G401.6 (cell line): ENCODE measurements around the gene DCDC2C.

Source experiments
- FAIRE-seq: peaks from 2 replicates; lab custom pipeline; 2012; peaks lifted over from hg19 to GRCh38; lab: Jason Lieb, UNC

The DCDC2C gene

GRCh38 chr2:3703236-3703756, at the start of gene DCDC2C:
DCDC2C (plus strand) TSS chr2:3703575; CDS start chr2:3703752, 177 bp downstream.
- no peak for FAIRE-seq

- FAIRE-seq = no peak
Measured at GRCh38 chr2:3654011-3654410, 49.4 kb upstream of the DCDC2C start.

- FAIRE-seq = no peak
Measured at GRCh38 chr2:3654531-3655225, 48.7 kb upstream of the DCDC2C start.

GRCh38 chr2:3655871-3656761, 47.3 kb upstream of the DCDC2C start:
- FAIRE-seq = no peak

- no peak for FAIRE-seq
Measured at GRCh38 chr2:3656762-3657721, 46.3 kb upstream of the DCDC2C start.

- FAIRE-seq = no peak
Measured at GRCh38 chr2:3657881-3658280, 45.5 kb upstream of the DCDC2C start, which contains the start of gene ALLC. ALLC (plus strand) TSS chr2:3658200; CDS start chr2:3671158, 12,958 bp downstream.

GRCh38 chr2:3659447-3660432, 43.6 kb upstream of the DCDC2C start:
- no peak for FAIRE-seq

- FAIRE-seq = peak; percentile 92
Measured at GRCh38 chr2:3660640-3661039, 42.7 kb upstream of the DCDC2C start.

- FAIRE-seq = no peak
Measured at GRCh38 chr2:3661149-3661660, 42.2 kb upstream of the DCDC2C start.

- peak; percentile 91 for FAIRE-seq
Measured at GRCh38 chr2:3662239-3662638, 41.1 kb upstream of the DCDC2C start.

- no peak for FAIRE-seq
Measured at GRCh38 chr2:3664118-3664517, 39.3 kb upstream of the DCDC2C start.

- FAIRE-seq = no peak
Measured at GRCh38 chr2:3664925-3665324, 38.5 kb upstream of the DCDC2C start.

- FAIRE-seq = no peak
Measured at GRCh38 chr2:3665886-3666612, 37.3 kb upstream of the DCDC2C start.

GRCh38 chr2:3666613-3666975, 36.8 kb upstream of the DCDC2C start:
- no peak for FAIRE-seq

GRCh38 chr2:3667151-3667631, 36.2 kb upstream of the DCDC2C start:
- no peak for FAIRE-seq

GRCh38 chr2:3669656-3670055, 33.7 kb upstream of the DCDC2C start:
- FAIRE-seq = no peak

- FAIRE-seq = no peak
Measured at GRCh38 chr2:3670376-3670775, 33.0 kb upstream of the DCDC2C start.

- no peak for FAIRE-seq
Measured at GRCh38 chr2:3670941-3671340, 32.4 kb upstream of the DCDC2C start.

- no peak for FAIRE-seq
Measured at GRCh38 chr2:3672861-3673678, 30.3 kb upstream of the DCDC2C start.
